ENCODE data around the gene BNIP3.

The BNIP3 gene

GRCh38 chr10:131975796-131976195 lies 5.9 kb downstream of the BNIP3 start:
- Histone ChIP-seq H3K9ac (ENCODE audit: low read depth, low read length) (no peak overlapping the region), H3K27ac (ENCODE audit: low read length) (no peak overlapping the region), H3K9me3 (ENCODE audit: insufficient read depth, low read depth, low read length) (no peaks in the 10 kb centered on the region), H3K36me3 (ENCODE audit: insufficient read depth, low read depth, low read length) (peaks cover 14% of the 10 kb centered on the region), H3K27me3 (ENCODE audit: insufficient read depth, low read length) (peaks cover 23% of the 10 kb centered on the region; the same call in 1 of the 2 replicates), H3K4me3 (ENCODE audit: low read length) (no peak overlapping the region), H3K4me1 (ENCODE audit: insufficient read depth, low read length) (peaks cover 25% of the 10 kb centered on the region)

GRCh38 chr10:131975003-131975402 lies 6.7 kb downstream of the BNIP3 start:
- Histone ChIP-seq H3K4me1 (ENCODE audit: insufficient read depth, low read length) (peaks cover 23% of the 10 kb centered on the region), H3K9me3 (ENCODE audit: insufficient read depth, low read depth, low read length) (no peaks in the 10 kb centered on the region)

GRCh38 chr10:131974034-131974817 lies 7.5 kb downstream of the BNIP3 start:
- no peak overlapping the region for H3K4me3 ChIP-seq (ENCODE audit: low read length)
- no peaks in the 10 kb centered on the region for H3K9me3 ChIP-seq (ENCODE audit: insufficient read depth, low read depth, low read length)
- H3K27me3 ChIP-seq (ENCODE audit: insufficient read depth, low read length), result peaks cover 11% of the 10 kb centered on the region; the same call in 1 of the 2 replicates
- no peak overlapping the region for H3K9ac ChIP-seq (ENCODE audit: low read depth, low read length)
- peaks cover 16% of the 10 kb centered on the region for H3K4me1 ChIP-seq (ENCODE audit: insufficient read depth, low read length)
- H3K36me3 ChIP-seq (ENCODE audit: insufficient read depth, low read depth, low read length), result peaks cover 30% of the 10 kb centered on the region
- no peak overlapping the region for H3K27ac ChIP-seq (ENCODE audit: low read length)

More at GRCh38 chr10:131975003-131975402, 6.7 kb downstream of the BNIP3 start:
- peaks cover 22% of the 10 kb centered on the region for H3K36me3 ChIP-seq (ENCODE audit: insufficient read depth, low read depth, low read length)
- H3K27me3 ChIP-seq (ENCODE audit: insufficient read depth, low read length), result peaks cover 18% of the 10 kb centered on the region; the same call in 1 of the 2 replicates
- H3K9ac ChIP-seq (ENCODE audit: low read depth, low read length), result no peak overlapping the region
- H3K27ac ChIP-seq (ENCODE audit: low read length), result no peak overlapping the region
- no peak overlapping the region for H3K4me3 ChIP-seq (ENCODE audit: low read length)

GRCh38 chr10:131973160-131973951 lies 8.4 kb downstream of the BNIP3 start:
- H3K9me3 ChIP-seq (ENCODE audit: insufficient read depth, low read depth, low read length), result no peaks in the 10 kb centered on the region
- H3K9ac ChIP-seq (ENCODE audit: low read depth, low read length), result no peak overlapping the region
- H3K27me3 ChIP-seq (ENCODE audit: insufficient read depth, low read length), result peaks cover 2% of the 10 kb centered on the region; the same call in 1 of the 2 replicates
- H3K36me3 ChIP-seq (ENCODE audit: insufficient read depth, low read depth, low read length), result peaks cover 38% of the 10 kb centered on the region
- no peak overlapping the region for H3K4me3 ChIP-seq (ENCODE audit: low read length)
- no peak overlapping the region for H3K27ac ChIP-seq (ENCODE audit: low read length)
- peaks cover 7% of the 10 kb centered on the region; the same call in 1 of the 2 replicates for H3K4me1 ChIP-seq (ENCODE audit: insufficient read depth, low read length)

- Histone ChIP-seq H3K36me3 (ENCODE audit: insufficient read depth, low read depth, low read length) (peaks cover 40% of the 10 kb centered on the region), H3K4me3 (ENCODE audit: low read length) (no peak overlapping the region), H3K9me3 (ENCODE audit: insufficient read depth, low read depth, low read length) (no peaks in the 10 kb centered on the region), H3K9ac (ENCODE audit: low read depth, low read length) (no peak overlapping the region), H3K27ac (ENCODE audit: low read length) (no peak overlapping the region), H3K4me1 (ENCODE audit: insufficient read depth, low read length) (no peaks in the 10 kb centered on the region), H3K27me3 (ENCODE audit: insufficient read depth, low read length) (no peaks in the 10 kb centered on the region)
Observed at GRCh38 chr10:131972474-131973071, 9.2 kb downstream of the BNIP3 start.

- Histone ChIP-seq H3K36me3 (ENCODE audit: insufficient read depth, low read depth, low read length) (peaks cover 40% of the 10 kb centered on the region), H3K4me1 (ENCODE audit: insufficient read depth, low read length) (no peaks in the 10 kb centered on the region), H3K4me3 (ENCODE audit: low read length) (no peak overlapping the region), H3K27me3 (ENCODE audit: insufficient read depth, low read length) (no peaks in the 10 kb centered on the region), H3K27ac (ENCODE audit: low read length) (no peak overlapping the region), H3K9ac (ENCODE audit: low read depth, low read length) (no peak overlapping the region), H3K9me3 (ENCODE audit: insufficient read depth, low read depth, low read length) (no peaks in the 10 kb centered on the region)
Observed at GRCh38 chr10:131971591-131971990, 10.1 kb downstream of the BNIP3 start.

- Histone ChIP-seq H3K27me3 (ENCODE audit: insufficient read depth, low read length) (no peaks in the 10 kb centered on the region), H3K27ac (ENCODE audit: low read length) (no peak overlapping the region), H3K36me3 (ENCODE audit: insufficient read depth, low read depth, low read length) (peaks cover 45% of the 10 kb centered on the region), H3K4me3 (ENCODE audit: low read length) (no peak overlapping the region), H3K9me3 (ENCODE audit: insufficient read depth, low read depth, low read length) (no peaks in the 10 kb centered on the region), H3K9ac (ENCODE audit: low read depth, low read length) (no peak overlapping the region), H3K4me1 (ENCODE audit: insufficient read depth, low read length) (no peaks in the 10 kb centered on the region)
Observed at GRCh38 chr10:131970946-131971345, 10.8 kb downstream of the BNIP3 start.

GRCh38 chr10:131968949-131969348 lies 12.8 kb downstream of the BNIP3 start:
- Histone ChIP-seq H3K9ac (ENCODE audit: low read depth, low read length) (no peak overlapping the region), H3K36me3 (ENCODE audit: insufficient read depth, low read depth, low read length) (peaks cover 45% of the 10 kb centered on the region), H3K4me3 (ENCODE audit: low read length) (no peak overlapping the region), H3K27ac (ENCODE audit: low read length) (no peak overlapping the region), H3K27me3 (ENCODE audit: insufficient read depth, low read length) (no peaks in the 10 kb centered on the region), H3K4me1 (ENCODE audit: insufficient read depth, low read length) (no peaks in the 10 kb centered on the region), H3K9me3 (ENCODE audit: insufficient read depth, low read depth, low read length) (no peaks in the 10 kb centered on the region)

- Histone ChIP-seq H3K27ac (ENCODE audit: low read length) (no peak overlapping the region), H3K4me3 (ENCODE audit: low read length) (no peak overlapping the region), H3K36me3 (ENCODE audit: insufficient read depth, low read depth, low read length) (peaks cover 26% of the 10 kb centered on the region), H3K27me3 (ENCODE audit: insufficient read depth, low read length) (no peaks in the 10 kb centered on the region), H3K9ac (ENCODE audit: low read depth, low read length) (no peak overlapping the region), H3K9me3 (ENCODE audit: insufficient read depth, low read depth, low read length) (no peaks in the 10 kb centered on the region), H3K4me1 (ENCODE audit: insufficient read depth, low read length) (no peaks in the 10 kb centered on the region)
Observed at GRCh38 chr10:131964298-131964697, 17.4 kb downstream of the BNIP3 start.

GRCh38 chr10:131963811-131964210 lies 17.9 kb downstream of the BNIP3 start:
- no peaks in the 10 kb centered on the region for H3K9me3 ChIP-seq (ENCODE audit: insufficient read depth, low read depth, low read length)
- no peak overlapping the region for H3K9ac ChIP-seq (ENCODE audit: low read depth, low read length)
- no peaks in the 10 kb centered on the region for H3K27me3 ChIP-seq (ENCODE audit: insufficient read depth, low read length)
- peaks cover 21% of the 10 kb centered on the region for H3K36me3 ChIP-seq (ENCODE audit: insufficient read depth, low read depth, low read length)
- H3K4me3 ChIP-seq (ENCODE audit: low read length), result no peak overlapping the region
- no peaks in the 10 kb centered on the region for H3K4me1 ChIP-seq (ENCODE audit: insufficient read depth, low read length)
- H3K27ac ChIP-seq (ENCODE audit: low read length), result no peak overlapping the region

- no peaks in the 10 kb centered on the region for H3K9me3 ChIP-seq (ENCODE audit: insufficient read depth, low read depth, low read length)
- no peak overlapping the region for H3K27ac ChIP-seq (ENCODE audit: low read length)
- no peaks in the 10 kb centered on the region for H3K4me1 ChIP-seq (ENCODE audit: insufficient read depth, low read length)
- H3K36me3 ChIP-seq (ENCODE audit: insufficient read depth, low read depth, low read length), result peaks cover 19% of the 10 kb centered on the region; the same call in 1 of the 2 replicates
- no peaks in the 10 kb centered on the region for H3K27me3 ChIP-seq (ENCODE audit: insufficient read depth, low read length)
- no peak overlapping the region for H3K9ac ChIP-seq (ENCODE audit: low read depth, low read length)
- no peak overlapping the region for H3K4me3 ChIP-seq (ENCODE audit: low read length)
Observed at GRCh38 chr10:131963350-131963749, 18.4 kb downstream of the BNIP3 start.

Data from iPS-20b (cell line).